Endothelial cell of umbilical vein (primary cell): ENCODE results near the gene DIAPH3. TPM values are rescaled to one million over a fixed set of nuclear protein-coding genes. Genes with fewer than 3 reads are reported as not detected.

Experiments
- BruUV-seq: library from RNA; stranded (reverse); fragments of 400-500 nt; replicated peaks from 2 replicates; lab custom pipeline; 2021; lab: Mats Ljungman, UMichigan
- CTCF ChIA-PET: fragments of 300-600, 350-600 bp; sonication (Branson Sonifier 250); formaldehyde crosslinking; loops from one replicate; lab custom pipeline; 2021; ENCODE audit warnings: antibody characterized with exemption, inconsistent platforms; lab: Charles Lee
- POLR2A ChIA-PET: fragments of 300-600, 350-600 bp; sonication (Branson Sonifier 250); formaldehyde crosslinking; loops from one replicate; lab custom pipeline; 2021; ENCODE audit warnings: antibody characterized with exemption, inconsistent platforms; lab: Charles Lee
- DNase-seq: peaks from one replicate; pipeline ENCODE4 v3.0.0-alpha.2; 2011; ENCODE audit warnings: low read depth, low spot score
- FAIRE-seq: peaks from 2 replicates; lab custom pipeline; 2011; peaks lifted over from hg19 to GRCh38; lab: Jason Lieb, UNC
- H2AFZ ChIP-seq: 2 replicates; pipeline ENCODE4 v1.6.0; 2012; ENCODE audit warnings: low read depth, low read length, control low read depth, inconsistent platforms
- H3K27ac ChIP-seq: 2 replicates; pipeline ENCODE4 v1.5.1; 2011; ENCODE audit warnings: low read depth, mild to moderate bottlenecking, control low read depth, low read length, moderate library complexity; ENCODE audit not compliant: insufficient read depth
- H3K27me3 ChIP-seq, 2 experiments: 2 replicates each; pipeline versions ENCODE4 v1.6.0 to v1.6.1; 2011; ENCODE audit warnings: low read length in 2 of 2, mixed read lengths in 1 of 2; ENCODE audit not compliant: control insufficient read depth in 2 of 2, insufficient read depth in 2 of 2
- H3K36me3 ChIP-seq, 2 experiments: 2 replicates in 1 of 2; 3 replicates in 1 of 2; pipeline ENCODE4 v1.5.1; 2011; ENCODE audit warnings: low read length in 2 of 2, mild to moderate bottlenecking in 1 of 2, moderate library complexity in 1 of 2; ENCODE audit not compliant: control insufficient read depth in 2 of 2, insufficient read depth in 2 of 2; ENCODE audit errors: extremely low read depth in 1 of 2
- H3K4me1 ChIP-seq: 3 replicates; pipeline ENCODE4 v1.5.1; 2011; ENCODE audit warnings: mild to moderate bottlenecking, low read length; ENCODE audit not compliant: control insufficient read depth, insufficient read depth; ENCODE audit errors: extremely low read depth
- H3K4me2 ChIP-seq: 2 replicates; pipeline ENCODE4 v1.6.1; 2011; ENCODE audit warnings: low read length, control low read depth, mixed read lengths; ENCODE audit not compliant: insufficient read depth
- H3K4me3 ChIP-seq, 3 experiments: fragments of 200-600 bp in 1 of 3; sonication (generic), shearing (Covaris generic) in 1 of 3; replicated peaks in 1 of 3; 2 replicates each; pipeline ENCODE4 v1.5.1; 2011 to 2016; ENCODE audit warnings: control low read depth in 3 of 3, low read length in 3 of 3, mild to moderate bottlenecking in 2 of 3, inconsistent platforms in 1 of 3, low read depth in 1 of 3, moderate library complexity in 1 of 3; ENCODE audit not compliant: insufficient read depth in 1 of 3
- H3K79me2 ChIP-seq: 2 replicates; pipeline ENCODE4 v1.6.0; 2012; ENCODE audit warnings: low read length, inconsistent platforms; ENCODE audit not compliant: control insufficient read depth, insufficient read depth
- H3K9ac ChIP-seq: replicated peaks from 2 replicates; pipeline ENCODE3; 2011; ENCODE audit warnings: low read length, control low read depth; ENCODE audit not compliant: insufficient read depth; ENCODE audit errors: extremely low read depth
- H3K9me1 ChIP-seq: replicated peaks from 3 replicates; pipeline ENCODE4 v1.6.0; 2011; ENCODE audit warnings: mild to moderate bottlenecking, low read length; ENCODE audit not compliant: control insufficient read depth, insufficient read depth; ENCODE audit errors: extremely low read depth
- H3K9me3 ChIP-seq: replicated peaks from 2 replicates; pipeline ENCODE4 v1.5.1; 2012; ENCODE audit warnings: low read length, inconsistent platforms; ENCODE audit not compliant: control insufficient read depth, insufficient read depth
- H4K20me1 ChIP-seq: replicated peaks from 2 replicates; pipeline ENCODE3; 2011; ENCODE audit warnings: mild to moderate bottlenecking, low read length; ENCODE audit not compliant: control insufficient read depth, insufficient read depth; ENCODE audit errors: extremely low read depth
- EZH2 ChIP-seq: IDR thresholded peaks from 2 replicates; pipeline ENCODE4 v1.6.1; 2012; ENCODE audit warnings: borderline replicate concordance, low read depth, mild to moderate bottlenecking, moderate library complexity, low read length, inconsistent platforms; ENCODE audit not compliant: severe bottlenecking
- FOS ChIP-seq: IDR thresholded peaks from 2 replicates; pipeline ENCODE4 v1.6.1; 2011; ENCODE audit warnings: mild to moderate bottlenecking, low read length, moderate library complexity, borderline replicate concordance; ENCODE audit not compliant: insufficient read depth
- GATA2 ChIP-seq: IDR thresholded peaks from 2 replicates; pipeline ENCODE4 v1.7.0; 2011; ENCODE audit warnings: low read depth, mild to moderate bottlenecking, moderate library complexity, mixed read lengths, low read length; ENCODE audit not compliant: insufficient read length, insufficient read depth
- JUN ChIP-seq: IDR thresholded peaks from 2 replicates; pipeline ENCODE4 v1.6.1; 2011; ENCODE audit warnings: borderline replicate concordance, low read depth; ENCODE audit not compliant: insufficient read length, insufficient read depth
- MYC ChIP-seq: IDR thresholded peaks from one replicate; pipeline ENCODE4 v1.6.1; 2011; ENCODE audit warnings: mild to moderate bottlenecking, low read depth, low read length
- POLR2A ChIP-seq: IDR thresholded peaks from 2 replicates; pipeline ENCODE4 v1.6.1; 2012; ENCODE audit warnings: low read depth, mild to moderate bottlenecking, control low read depth, low read length
- POLR2AphosphoS5 ChIP-seq: IDR thresholded peaks from 2 replicates; pipeline ENCODE4 v1.6.1; 2012; ENCODE audit warnings: low read depth, mild to moderate bottlenecking, control low read depth, low read length, moderate library complexity; ENCODE audit not compliant: insufficient read depth
- dilution Hi-C: fragments of 300-500 bp; cut with MboI; formaldehyde crosslinking; loops from one replicate; pipeline ENCODE4 v1.15.0; 2019; ENCODE audit warnings: low sequenced_read_pairs; ENCODE audit not compliant: extremely low pct_ligation_motif_present
- intact Hi-C: fragments of 100-400 bp; cut with micrococcal nuclease; formaldehyde crosslinking; loops from one replicate; pipeline ENCODE4 v1.10.0; 2022
- polyA plus RNA-seq, 4 experiments: library from polyadenylated mRNA; depleted of rRNA in 3 of 4; stranded (reverse) in 3 of 4; unstranded in 1 of 4; fragments of >200 nt; gene quantifications; 2 replicates each; pipeline versions ENCODE4 v1.2.1 to v1.2.3, GENCODE V29; 2011 to 2012; ENCODE audit warnings: missing spikeins in 1 of 4
- total RNA-seq: library from RNA; stranded (reverse); gene quantifications from 2 replicates; pipeline ENCODE4 v1.2.3, GENCODE V29; 2021
- TF ChIP-seq, protein P1 (sequence below), 2 donors: IDR thresholded peaks; 1 replicate in 1 of 2; 2 replicates in 1 of 2; pipeline ENCODE4 v1.5.1; 2011; ENCODE audit warnings: low read length in 2 of 2, mild to moderate bottlenecking in 2 of 2, moderate library complexity in 2 of 2, control low read depth in 1 of 2, inconsistent platforms in 1 of 2, low read depth in 1 of 2; ENCODE audit not compliant: insufficient read depth in 1 of 2; ENCODE audit errors: extremely low read depth in 1 of 2
- TF ChIP-seq, protein P2 (sequence below): IDR thresholded peaks from 2 replicates; pipeline ENCODE4 v1.6.1; 2011; ENCODE audit not compliant: insufficient read depth, insufficient read length

DIAPH3 gene
- total and polyA plus RNA-seq, 2 donors (not counting 3 experiments of a cell fraction or from before 2014, with no cell fraction given): 9.9 to 44.0 TPM

DNA sequence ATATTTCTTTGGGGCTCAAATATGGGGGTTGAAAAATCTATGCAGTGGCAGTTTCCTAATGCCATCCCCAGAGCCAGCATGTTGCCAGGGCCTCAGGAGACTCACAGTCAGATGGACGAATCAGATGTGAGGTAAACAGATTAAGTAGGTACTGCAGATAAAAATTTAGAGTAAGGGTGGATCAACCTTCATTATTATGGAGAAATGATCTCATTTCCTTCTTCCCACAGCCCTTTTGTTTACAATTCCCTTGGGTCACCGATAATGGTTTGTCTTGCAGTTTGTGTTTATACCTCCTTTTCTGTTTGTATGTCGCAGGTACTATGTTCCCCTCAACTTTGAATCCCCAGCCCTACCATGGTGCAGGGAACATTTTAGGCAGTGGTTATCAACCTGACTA, 20.0 kb downstream of the DIAPH3 start:
- DNase-seq (peak; percentile 34), FAIRE-seq (no peak)
- no TSS peak for BruUV-seq
- Histone ChIP-seq H3K36me3 (no peaks in the 10 kb centered on the region), H3K27ac (peak overlapping the region; percentile 19), H3K79me2 (peaks cover 96% of the 10 kb centered on the region), H4K20me1 (no peaks in the 10 kb centered on the region), H3K9me1 (no peaks in the 10 kb centered on the region), H3K4me1 (peaks cover 14% of the 10 kb centered on the region), H2AFZ (peak overlapping the region; percentile 8), H3K4me3 (no peak overlapping the region), H3K27me3 (no peaks in the 10 kb centered on the region), H3K4me2 (peak overlapping the region; percentile 13), H3K9ac (no peak overlapping the region), H3K9me3 (no peaks in the 10 kb centered on the region)
- POLR2A ChIA-PET: no interaction called here
- CTCF ChIA-PET: interaction anchor here (1.0 kb wide), 1 partner anchor 183 kb away, joined by 3 read pairs; no protein-coding TSS in a partner anchor
- intact Hi-C loops: no loop called here
- TF ChIP-seq FOS (no peak), GATA2 (no peak), POLR2AphosphoS5 (no peak), MYC (no peak), POLR2A (no peak), JUN (no peak), EZH2 (no peak)
- TF ChIP-seq, protein P1, sequence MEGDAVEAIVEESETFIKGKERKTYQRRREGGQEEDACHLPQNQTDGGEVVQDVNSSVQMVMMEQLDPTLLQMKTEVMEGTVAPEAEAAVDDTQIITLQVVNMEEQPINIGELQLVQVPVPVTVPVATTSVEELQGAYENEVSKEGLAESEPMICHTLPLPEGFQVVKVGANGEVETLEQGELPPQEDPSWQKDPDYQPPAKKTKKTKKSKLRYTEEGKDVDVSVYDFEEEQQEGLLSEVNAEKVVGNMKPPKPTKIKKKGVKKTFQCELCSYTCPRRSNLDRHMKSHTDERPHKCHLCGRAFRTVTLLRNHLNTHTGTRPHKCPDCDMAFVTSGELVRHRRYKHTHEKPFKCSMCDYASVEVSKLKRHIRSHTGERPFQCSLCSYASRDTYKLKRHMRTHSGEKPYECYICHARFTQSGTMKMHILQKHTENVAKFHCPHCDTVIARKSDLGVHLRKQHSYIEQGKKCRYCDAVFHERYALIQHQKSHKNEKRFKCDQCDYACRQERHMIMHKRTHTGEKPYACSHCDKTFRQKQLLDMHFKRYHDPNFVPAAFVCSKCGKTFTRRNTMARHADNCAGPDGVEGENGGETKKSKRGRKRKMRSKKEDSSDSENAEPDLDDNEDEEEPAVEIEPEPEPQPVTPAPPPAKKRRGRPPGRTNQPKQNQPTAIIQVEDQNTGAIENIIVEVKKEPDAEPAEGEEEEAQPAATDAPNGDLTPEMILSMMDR (IDR thresholded peaks at IDR 0.05; ENCODE audit: extremely low read depth in 1 of 2, insufficient read depth in 1 of 2, low read depth in 1 of 2, low read length in 2 of 2): no peak
- TF ChIP-seq, protein P2, sequence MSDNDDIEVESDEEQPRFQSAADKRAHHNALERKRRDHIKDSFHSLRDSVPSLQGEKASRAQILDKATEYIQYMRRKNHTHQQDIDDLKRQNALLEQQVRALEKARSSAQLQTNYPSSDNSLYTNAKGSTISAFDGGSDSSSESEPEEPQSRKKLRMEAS: no peak
- dilution Hi-C loops: no loop called here
